IPS-18c (cell line): Measurements from ENCODE around the gene RCBTB2.

Source experiments
- H3K4me3 ChIP-seq: 2 replicates; pipeline ENCODE4 v1.7.0; 2013; ENCODE audit warnings: low read depth, mild to moderate bottlenecking, low read length, moderate library complexity; ENCODE audit not compliant: insufficient read depth
- H3K9me3 ChIP-seq: one replicate; pipeline ENCODE4 v1.6.1; 2013; ENCODE audit warnings: mild to moderate bottlenecking, low read length, moderate library complexity; ENCODE audit not compliant: control insufficient read depth, insufficient read depth

Gene RCBTB2

DNA sequence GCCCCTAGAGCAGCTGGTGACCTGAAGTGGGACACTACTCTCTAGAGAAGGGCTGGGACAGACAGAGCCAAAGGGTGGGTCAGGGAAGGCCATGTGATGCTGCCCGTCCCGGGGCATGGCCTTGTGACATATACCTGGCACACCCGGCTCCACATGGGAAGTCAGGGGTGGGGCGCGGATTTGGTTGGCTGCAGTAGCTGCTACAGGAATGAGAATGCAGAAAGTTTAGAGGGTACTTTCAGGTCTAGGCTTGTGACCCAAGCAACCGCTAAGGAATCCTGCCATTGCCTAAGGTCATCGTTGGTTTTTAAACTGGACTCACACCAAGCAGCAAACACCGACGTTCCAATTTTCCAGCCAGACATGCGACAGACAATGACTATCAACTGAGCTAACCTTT lies 25.9 kb downstream of the RCBTB2 start:
- Histone ChIP-seq H3K4me3 (no peak overlapping the region), H3K9me3 (no peaks in the 10 kb centered on the region)

DNA sequence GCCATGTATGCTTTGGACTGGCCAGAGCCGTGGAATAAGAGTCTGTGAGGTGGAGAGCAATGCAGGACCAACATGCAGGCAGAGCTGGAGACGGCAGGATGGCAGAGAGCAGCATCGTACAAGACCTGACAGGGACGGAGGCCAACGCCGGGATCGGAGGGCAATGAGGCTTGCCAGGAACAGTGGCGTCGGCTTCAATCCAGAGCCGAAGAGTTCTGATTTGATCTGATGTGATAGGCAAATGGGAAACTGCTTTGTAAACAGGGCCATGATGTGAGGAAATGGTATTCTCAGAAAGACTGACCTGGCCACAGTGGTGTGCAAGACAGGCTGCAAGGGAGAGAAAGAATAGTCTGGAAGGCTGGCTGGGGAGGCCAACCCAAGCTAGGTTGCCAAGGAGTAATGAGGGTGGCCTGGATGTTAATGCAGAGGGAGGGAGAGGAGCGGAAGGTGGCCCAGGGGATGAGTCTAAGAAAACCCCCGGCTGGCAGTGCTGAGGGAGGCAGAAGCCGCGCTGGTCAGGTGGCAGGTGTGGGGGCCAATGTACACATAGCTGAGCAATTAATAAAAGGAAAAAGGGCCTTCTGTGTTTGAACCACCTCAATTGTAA lies 26.7 kb downstream of the RCBTB2 start:
- Histone ChIP-seq H3K4me3 (no peak overlapping the region), H3K9me3 (no peaks in the 10 kb centered on the region)

DNA sequence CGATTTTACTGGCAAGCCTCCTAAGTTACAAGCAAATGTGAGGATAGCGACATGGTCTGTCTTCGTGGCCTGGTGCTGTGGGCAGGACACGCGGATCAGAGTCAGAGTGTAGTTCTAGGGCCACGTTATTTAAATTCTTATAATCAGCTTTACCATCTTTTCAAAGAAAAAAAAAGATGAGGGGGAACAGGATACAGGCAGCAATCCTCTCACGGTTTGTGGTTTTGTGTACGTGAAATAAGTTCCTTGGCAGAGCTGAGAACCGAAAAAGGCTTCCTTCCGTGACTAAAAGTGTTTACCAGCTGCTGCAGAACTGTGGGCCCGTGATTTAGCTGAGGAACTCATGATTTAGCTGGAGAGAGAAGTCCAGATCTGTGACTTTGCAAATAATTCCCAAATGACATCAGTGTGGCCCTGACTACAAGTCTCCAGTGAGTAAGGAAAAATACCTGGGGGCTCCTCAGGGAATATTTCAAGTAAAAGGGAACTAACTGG lies 27.2 kb downstream of the RCBTB2 start:
- H3K9me3 ChIP-seq = no peaks in the 10 kb centered on the region
- H3K4me3 ChIP-seq = no peak overlapping the region

DNA sequence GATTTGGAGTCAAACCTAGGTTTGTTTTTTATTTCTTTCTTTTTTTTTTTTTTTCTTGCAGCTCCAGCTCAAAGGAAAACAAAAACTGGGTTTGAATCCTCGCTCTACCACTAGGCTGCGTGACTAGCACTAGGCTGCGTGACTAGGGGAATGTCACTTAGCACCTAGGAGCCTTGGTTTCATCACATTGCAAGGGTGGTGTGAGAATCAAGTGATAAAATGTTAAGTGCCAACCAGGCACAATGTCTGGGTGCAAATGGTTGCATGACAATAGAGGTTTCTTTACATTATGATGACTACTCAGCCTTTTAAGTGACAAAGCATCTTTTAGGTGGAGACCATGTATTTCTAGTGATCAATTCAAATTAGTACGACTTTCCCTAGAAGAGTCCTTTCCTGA lies 27.9 kb downstream of the RCBTB2 start:
- no peak overlapping the region for H3K4me3 ChIP-seq
- H3K9me3 ChIP-seq = no peaks in the 10 kb centered on the region

DNA sequence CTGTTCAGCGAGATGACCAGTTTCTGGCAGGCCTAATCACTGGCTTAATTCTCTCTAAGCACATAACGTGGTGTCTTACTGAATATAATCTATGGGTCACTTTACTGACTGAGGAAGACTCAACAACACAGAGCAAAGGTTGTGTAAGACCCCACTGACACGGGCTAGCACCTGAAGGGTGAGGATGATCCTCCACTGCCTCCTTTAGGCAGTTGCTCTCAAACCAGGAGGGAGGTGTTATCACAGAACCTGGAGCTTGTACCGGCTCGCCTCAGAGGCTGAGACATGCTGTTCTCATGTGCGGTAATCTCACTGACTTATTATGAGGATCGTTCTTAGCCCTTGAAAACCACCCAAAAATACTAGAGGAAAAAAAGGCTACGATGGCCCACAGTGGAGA lies 28.3 kb downstream of the RCBTB2 start:
- no peaks in the 10 kb centered on the region for H3K9me3 ChIP-seq
- H3K4me3 ChIP-seq = no peak overlapping the region

DNA sequence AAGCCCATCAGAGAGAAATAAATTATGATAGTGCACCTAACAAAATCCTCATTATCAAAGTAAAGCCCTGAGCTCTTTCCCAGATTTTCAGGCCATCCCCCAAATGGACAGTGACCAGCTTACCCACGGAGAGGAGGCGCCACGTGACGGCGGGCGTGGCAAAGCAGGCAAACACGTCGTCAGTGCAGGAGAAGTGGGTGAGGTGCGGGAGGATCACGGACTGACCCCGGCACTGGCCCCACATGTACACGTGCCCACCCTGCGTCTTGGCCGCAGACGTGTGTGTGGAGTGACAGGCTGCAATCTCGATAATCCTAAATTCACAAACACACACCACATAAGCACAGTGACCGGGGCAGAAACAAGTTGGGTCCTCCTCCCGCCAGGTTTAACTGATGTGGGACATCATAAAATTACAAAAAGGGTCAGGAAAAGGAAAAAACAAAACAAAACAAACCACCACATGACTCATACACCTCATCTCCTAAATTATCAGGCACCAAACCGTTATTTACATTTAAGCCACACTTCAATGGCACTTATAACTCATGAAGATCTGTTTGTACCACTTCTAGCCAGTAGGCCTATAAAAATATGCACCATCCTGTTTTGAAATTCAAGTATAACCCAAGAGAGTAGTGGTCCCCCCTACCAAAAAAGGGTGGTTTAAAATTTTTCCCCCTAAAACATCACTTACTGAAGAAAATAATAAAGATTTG lies 30.1 kb downstream of the RCBTB2 start:
- Histone ChIP-seq H3K4me3 (no peak overlapping the region), H3K9me3 (no peaks in the 10 kb centered on the region)

DNA sequence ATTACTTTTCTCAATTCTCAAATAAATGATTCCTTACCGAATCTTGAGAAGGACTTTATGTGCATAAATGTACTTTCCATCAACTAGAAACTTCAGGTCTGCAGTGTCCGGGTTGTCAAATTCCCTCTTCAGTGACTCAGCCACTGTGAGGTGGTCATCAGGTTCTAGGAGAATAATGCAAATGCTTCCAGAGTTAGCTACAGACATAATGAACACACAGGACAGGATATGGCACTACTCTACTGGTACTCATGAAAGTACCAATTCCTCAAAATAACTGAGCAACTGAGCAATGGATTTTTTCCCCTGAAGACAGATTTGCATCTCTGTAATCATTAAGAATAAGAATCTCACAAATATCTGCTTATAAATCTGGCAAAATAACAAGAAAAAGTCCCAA lies 31.2 kb downstream of the RCBTB2 start:
- no peaks in the 10 kb centered on the region for H3K9me3 ChIP-seq
- no peak overlapping the region for H3K4me3 ChIP-seq

DNA sequence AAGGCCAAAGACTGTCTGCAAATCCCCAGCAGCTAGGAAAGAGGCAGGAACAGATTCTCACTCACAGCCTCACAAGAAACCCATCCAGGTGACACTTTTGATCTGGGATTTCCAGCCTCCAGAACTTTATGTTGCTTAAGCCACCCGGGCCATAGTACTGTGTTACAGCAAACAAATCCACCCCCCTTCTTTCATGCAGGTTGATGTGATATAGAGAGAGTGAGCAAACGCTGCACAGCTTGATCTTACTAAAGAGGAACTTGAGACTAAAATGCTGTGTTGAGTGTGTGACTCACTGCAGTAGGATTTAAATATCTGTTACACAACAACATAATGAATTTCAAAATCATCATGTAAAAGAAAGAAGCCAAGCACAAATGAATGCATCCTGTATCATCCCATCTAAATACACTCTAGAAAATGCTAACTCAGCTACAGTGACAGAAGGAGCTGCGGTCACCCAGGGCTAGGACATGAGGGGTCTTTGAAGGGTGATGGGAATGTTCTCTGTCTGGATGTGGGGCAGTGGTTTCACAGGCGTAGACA lies 32.2 kb downstream of the RCBTB2 start:
- no peaks in the 10 kb centered on the region for H3K9me3 ChIP-seq
- H3K4me3 ChIP-seq = no peak overlapping the region

DNA sequence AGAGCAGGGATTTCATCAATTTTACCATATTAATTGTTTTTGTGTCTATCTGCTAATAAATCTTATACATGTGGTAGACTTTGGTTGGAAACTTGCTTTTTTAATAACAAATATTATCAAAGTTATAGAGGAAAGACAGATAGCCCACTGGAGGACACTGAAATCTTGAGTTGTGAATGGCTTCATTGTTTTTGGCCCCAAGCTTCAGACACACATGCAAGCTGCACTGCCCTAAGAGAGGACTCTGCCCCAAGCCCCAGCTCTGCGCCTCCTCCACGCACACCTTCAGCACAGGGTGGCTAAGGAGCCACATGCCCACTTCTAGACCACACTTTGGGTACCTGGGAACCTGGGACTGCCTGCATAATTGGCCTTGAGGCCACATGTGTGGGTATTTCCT lies 35.2 kb downstream of the RCBTB2 start:
- no peaks in the 10 kb centered on the region for H3K9me3 ChIP-seq
- no peak overlapping the region for H3K4me3 ChIP-seq

DNA sequence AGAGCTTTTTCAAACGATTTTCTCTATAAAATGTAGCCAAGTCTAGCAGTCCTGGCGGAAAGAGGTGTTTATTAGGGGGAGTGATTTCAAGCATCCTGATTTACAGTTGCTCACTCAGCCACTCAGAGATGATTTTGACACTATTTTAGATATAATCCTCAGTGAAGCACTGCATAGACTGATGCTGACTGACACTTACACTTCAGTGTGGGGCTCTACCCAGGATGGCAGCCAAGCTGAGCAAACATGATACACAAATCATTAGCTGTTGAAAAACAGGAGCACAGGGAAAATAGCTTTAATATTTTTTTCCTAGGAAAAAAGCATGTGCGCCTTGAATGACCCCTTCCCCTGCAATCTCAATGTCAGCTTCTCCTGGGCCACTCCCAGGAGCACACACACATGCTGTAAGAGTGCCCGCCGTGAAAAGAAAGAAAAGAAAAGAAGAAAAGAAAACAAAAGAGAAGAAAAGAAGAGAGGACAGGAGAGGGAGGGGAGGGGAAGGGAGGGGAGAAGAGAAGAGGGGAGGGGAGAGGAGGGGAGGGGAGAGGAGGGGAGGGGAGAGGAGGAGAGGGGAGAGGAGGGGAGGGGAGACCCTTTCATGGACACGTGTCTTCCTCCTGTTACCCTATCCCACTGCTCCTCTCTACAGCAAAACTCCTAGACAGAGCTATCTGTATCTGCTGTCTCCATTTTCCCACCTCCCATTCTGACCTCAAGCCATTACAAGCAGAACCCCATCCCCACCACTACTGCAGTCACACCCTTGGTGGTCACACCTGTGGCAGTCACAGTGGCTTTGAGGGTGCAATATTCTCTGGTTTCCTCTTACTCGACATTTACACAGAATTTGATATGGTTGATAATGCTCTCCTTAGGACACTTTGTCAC lies 36.4 kb downstream of the RCBTB2 start:
- no peaks in the 10 kb centered on the region for H3K9me3 ChIP-seq
- H3K4me3 ChIP-seq = no peak overlapping the region

DNA sequence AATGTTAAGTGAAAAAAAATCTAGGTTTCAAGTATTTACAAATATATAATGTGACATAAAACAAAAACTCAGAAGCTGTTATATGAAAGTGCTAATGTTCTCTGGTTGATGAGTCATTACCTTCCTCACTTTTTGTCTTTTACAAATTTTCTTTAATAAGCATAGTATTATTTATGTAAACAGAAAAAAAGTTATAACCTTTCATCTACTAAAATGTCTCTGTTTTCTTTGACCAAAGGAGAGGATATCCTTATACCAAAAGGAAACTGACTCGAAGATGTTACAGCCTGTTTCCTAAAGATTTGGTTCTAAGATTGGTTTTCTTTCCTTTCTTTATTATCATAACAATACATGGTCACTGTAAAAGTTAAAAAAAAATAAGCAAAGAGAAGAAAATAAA lies 38.0 kb downstream of the RCBTB2 start:
- Histone ChIP-seq H3K9me3 (no peaks in the 10 kb centered on the region), H3K4me3 (no peak overlapping the region)

DNA sequence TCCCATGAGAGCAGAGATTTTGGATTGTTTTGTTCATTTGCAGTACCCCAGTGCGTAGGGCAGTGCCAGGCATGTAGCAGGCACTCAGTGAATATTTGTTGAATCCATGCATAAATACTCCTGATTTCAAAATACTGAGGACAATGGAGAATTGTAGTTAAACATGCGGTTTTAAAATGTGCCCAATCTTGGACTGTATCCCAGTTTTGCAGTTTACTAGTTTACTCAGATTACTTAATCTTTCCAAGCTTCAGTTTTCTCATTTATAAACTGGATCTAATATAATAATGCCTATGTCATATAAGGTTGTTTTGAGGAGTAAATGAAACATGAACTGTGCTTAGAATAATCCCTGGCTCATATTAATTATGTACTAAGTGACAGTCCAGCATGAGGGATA lies 39.0 kb downstream of the RCBTB2 start:
- no peak overlapping the region for H3K4me3 ChIP-seq
- no peaks in the 10 kb centered on the region for H3K9me3 ChIP-seq

DNA sequence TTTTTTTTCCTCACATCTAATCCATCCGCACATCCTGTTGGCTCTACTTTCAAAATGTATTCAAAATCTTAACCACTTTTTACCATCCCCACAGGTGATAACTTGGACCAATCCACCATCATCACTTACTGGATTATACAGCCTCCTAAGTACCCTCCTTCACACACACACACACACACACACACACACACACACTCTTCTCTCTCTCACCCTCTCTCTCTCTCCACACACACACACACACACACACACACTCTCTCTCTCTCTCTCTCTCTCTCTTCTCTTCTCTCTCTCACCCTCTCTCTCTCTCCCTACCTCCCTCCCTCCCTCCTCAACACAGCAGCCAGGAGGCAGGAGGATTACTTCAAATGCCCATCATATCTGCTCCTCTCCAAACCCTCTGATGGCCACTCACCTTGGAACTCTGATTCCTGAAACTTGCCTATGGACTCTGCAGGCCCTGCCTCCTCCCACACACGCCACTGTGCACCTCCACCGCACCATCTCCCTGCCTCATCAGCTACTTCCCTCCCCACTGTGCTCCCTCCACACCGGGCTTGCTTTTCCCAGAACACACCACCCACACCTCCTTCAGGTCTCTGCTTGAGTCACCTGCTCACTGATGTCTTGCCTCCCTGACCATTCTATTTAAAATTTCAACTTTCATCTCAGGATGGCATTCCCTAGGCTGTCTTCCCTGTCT lies 39.7 kb downstream of the RCBTB2 start:
- Histone ChIP-seq H3K4me3 (no peak overlapping the region), H3K9me3 (no peaks in the 10 kb centered on the region)

DNA sequence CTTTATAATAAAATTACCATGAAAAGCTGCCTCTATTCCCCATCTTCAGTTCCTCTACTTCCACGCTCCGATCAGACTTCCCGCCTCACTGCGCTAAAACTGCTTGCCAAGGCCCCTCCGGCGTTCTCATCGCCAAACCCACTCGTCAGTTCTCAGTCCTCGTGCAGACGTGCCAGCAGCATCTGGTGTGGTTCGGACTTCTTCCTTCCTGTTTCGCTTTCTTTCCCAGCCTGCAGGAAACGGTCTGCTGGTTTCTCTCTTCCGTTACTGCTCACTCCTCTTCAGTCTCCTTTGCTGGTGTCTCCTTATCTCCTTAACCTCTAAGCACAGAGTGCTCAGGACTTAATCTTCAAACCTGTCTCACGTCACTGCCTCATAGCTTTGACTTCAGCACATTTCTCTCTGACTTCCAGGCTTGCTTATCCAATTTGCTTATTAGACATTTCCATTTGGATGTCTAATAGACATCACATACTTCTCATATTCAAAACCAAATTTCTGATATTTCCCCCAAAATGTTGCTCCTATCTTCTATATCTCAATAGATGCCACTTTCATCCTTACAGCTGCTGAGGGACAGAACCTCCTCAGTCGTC lies 40.3 kb downstream of the RCBTB2 start:
- no peak overlapping the region for H3K4me3 ChIP-seq
- H3K9me3 ChIP-seq = no peaks in the 10 kb centered on the region

DNA sequence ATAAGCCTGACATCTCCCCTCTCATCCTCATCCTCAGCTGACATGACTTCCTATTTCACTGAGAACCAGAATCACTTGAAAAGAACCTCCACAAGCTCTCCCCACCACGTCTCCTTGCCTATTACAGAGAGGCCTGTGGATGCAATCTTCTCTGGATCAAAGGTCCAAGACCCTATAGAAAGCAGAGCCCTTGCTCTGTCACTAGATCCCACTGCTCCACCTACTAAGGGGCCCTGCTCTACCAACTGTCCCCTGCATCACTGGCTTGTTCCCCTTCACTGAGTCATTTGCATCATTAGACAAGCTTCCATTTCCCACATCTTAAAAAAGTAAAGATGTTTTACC lies 40.8 kb downstream of the RCBTB2 start:
- Histone ChIP-seq H3K9me3 (no peaks in the 10 kb centered on the region), H3K4me3 (no peak overlapping the region)

DNA sequence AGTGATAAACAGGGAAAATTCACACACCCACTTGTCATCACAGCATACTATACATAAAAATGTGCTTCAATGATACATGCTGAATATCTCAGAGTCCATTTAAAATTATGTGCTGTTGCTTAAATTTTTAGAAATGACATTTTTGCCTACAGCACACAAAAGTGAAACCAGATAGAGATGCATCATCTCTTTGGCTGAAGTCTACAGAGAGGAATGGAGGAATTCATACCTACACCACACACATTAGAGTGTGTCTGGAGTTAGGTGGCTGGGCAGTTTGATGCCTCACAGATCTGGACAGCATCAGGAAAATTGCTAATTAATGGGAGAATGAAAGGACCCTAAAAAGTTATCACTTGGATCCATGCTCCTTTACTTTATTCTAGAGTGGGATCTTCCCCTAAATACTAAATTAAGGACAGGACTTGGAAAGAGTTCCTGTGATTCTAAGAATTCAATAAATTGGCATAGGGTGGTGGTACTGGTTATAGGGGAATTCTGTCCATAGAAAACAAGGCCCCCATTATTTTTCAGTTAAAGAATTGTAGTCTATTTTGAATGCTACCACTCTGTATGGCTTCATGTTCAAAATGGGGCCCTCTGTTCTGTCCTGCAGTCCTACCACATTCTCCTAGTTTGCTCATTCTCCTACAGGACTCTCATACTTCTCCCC lies 41.3 kb downstream of the RCBTB2 start:
- H3K9me3 ChIP-seq = no peaks in the 10 kb centered on the region
- H3K4me3 ChIP-seq = no peak overlapping the region
